Vagina (tissue), 2 donors: ENCODE measurements around the gene CLEC16A.

Experiments
- POLR2A ChIP-seq, 2 donors: fragments of 450-650 bp; IDR thresholded peaks; one replicate each; pipeline ENCODE4 v1.6.1; 2017; ENCODE audit warnings: antibody characterized with exemption in 2 of 2, mild to moderate bottlenecking in 2 of 2, moderate library complexity in 2 of 2
- POLR2AphosphoS5 ChIP-seq, 2 donors: sonication (generic); formaldehyde crosslinking; IDR thresholded peaks; one replicate each; pipeline ENCODE4 v1.9.0; 2017; ENCODE audit warnings: antibody characterized with exemption in 2 of 2, mild to moderate bottlenecking in 2 of 2, low read depth in 1 of 2; ENCODE audit not compliant: insufficient read depth in 1 of 2
- TF ChIP-seq, protein P1 (sequence below), 3 experiments: fragments of 450-650 bp in 2 of 3; fragments of 200-600 bp in 1 of 3; sonication (generic) in 1 of 3; IDR thresholded peaks; one replicate each; pipeline ENCODE4 v1.5.1; 2017 to 2019; ENCODE audit warnings: antibody characterized with exemption in 3 of 3, mild to moderate bottlenecking in 2 of 3, moderate library complexity in 2 of 3

DNA sequence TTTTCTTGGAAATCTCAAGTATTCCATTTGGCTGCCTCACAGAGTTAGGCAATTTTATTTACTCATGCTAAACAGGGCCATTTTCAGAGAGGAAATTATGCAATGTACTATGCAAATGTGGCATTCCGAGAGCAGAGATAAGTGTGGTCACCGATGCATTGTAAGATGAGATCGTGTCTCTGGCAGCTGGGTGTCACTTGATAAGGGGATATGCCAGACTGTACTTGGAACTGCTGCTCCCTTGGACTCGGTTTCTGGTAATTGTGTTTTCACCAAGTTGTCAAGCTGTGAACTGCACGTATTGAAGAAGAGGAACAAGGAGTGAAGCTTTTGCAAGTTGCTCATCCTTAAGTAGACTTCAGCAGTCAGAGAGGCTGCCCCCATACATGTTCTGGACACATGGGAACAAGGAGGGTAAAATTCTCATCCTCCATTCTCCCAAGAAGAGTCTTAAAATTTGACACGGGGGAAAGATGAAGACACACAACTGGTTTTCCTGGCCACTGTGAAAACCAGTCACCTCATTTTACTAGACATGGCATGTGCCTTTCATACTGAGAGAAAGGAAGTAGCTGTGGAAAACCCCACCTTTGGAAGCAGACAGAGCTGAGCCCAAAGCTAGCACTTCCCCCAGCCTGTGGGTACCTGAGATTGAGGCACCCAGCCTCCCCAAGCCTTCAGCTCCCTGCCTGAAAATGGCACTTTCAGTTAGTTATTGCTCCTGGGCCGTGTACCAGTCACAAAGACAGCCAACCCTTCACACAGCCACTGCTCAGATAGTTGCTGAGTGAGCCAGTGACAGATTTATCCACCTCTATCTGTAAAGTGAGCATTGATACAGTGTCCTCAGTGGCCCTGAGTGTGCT lies 160.9 kb downstream of the CLEC16A start:
- TF ChIP-seq, protein P1, sequence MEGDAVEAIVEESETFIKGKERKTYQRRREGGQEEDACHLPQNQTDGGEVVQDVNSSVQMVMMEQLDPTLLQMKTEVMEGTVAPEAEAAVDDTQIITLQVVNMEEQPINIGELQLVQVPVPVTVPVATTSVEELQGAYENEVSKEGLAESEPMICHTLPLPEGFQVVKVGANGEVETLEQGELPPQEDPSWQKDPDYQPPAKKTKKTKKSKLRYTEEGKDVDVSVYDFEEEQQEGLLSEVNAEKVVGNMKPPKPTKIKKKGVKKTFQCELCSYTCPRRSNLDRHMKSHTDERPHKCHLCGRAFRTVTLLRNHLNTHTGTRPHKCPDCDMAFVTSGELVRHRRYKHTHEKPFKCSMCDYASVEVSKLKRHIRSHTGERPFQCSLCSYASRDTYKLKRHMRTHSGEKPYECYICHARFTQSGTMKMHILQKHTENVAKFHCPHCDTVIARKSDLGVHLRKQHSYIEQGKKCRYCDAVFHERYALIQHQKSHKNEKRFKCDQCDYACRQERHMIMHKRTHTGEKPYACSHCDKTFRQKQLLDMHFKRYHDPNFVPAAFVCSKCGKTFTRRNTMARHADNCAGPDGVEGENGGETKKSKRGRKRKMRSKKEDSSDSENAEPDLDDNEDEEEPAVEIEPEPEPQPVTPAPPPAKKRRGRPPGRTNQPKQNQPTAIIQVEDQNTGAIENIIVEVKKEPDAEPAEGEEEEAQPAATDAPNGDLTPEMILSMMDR (IDR thresholded peaks at IDR 0.05) = no peak
- TF ChIP-seq POLR2A (IDR thresholded peaks at IDR 0.05) (no peak), POLR2AphosphoS5 (IDR thresholded peaks at IDR 0.05; ENCODE audit: insufficient read depth in 1 of 2, low read depth in 1 of 2) (peak in 1 of 2 donors; percentile 81)
